Psoas muscle (tissue), 8 donors: ENCODE measurements around the gene OR10T2. TPM values are rescaled to one million over a fixed set of nuclear protein-coding genes. Genes with fewer than 3 reads are reported as not detected.
"Not testable (repeated sequence)": the region's sequence is repeated elsewhere in the genome, so short reads cannot be mapped to it uniquely, and the experiment has no call there.

Experiments
- ATAC-seq, 4 donors: fragments of 200-7000 bp; cut with Tn5 transposase; one replicate each; pipeline ENCODE4 v1.9.1; 2020; ENCODE audit warnings: moderate library complexity in 3 of 4, mild to moderate bottlenecking in 2 of 4
- DNase-seq, 2 donors: peaks; one replicate each; pipeline ENCODE4 v3.0.0-alpha.2; 2020
- H3K27ac ChIP-seq: fragments of 200-600 bp; one replicate; pipeline ENCODE4 v1.8.0; 2022
- H3K27me3 ChIP-seq, 3 donors: fragments of 200-600 bp in 1 of 3; one replicate each; pipeline versions ENCODE4 v1.6.1 to v1.8.0; 2013 to 2022; ENCODE audit warnings: low read length in 2 of 3, mild to moderate bottlenecking in 2 of 3, moderate library complexity in 1 of 3; ENCODE audit not compliant: insufficient read depth in 3 of 3
- H3K36me3 ChIP-seq, 2 donors: fragments of 200-600 bp in 1 of 2; one replicate each; pipeline versions ENCODE4 v1.6.1 to v1.8.0; 2013 to 2022; ENCODE audit warnings: low read depth in 1 of 2, mild to moderate bottlenecking in 1 of 2, moderate library complexity in 1 of 2; ENCODE audit not compliant: insufficient read depth in 1 of 2
- H3K4me1 ChIP-seq: fragments of 200-600 bp; one replicate; pipeline ENCODE4 v1.8.0; 2022
- H3K4me3 ChIP-seq: fragments of 200-600 bp; one replicate; pipeline ENCODE4 v1.8.0; 2022; ENCODE audit warnings: mild to moderate bottlenecking
- H3K9me3 ChIP-seq: fragments of 200-600 bp; one replicate; pipeline ENCODE4 v1.8.0; 2022
- CTCF ChIP-seq: fragments of 200-600 bp; IDR thresholded peaks from one replicate; pipeline ENCODE4 v1.8.0; 2022; ENCODE audit warnings: antibody characterized with exemption
- WGBS, 3 donors: extraction: QIAGEN DNeasy Blood & Tissue Kit; methylation state at CpG; one replicate each; pipeline versions ENCODE4 v1.1.6 to v1.1.7; 2013; 5-methylcytosine and 5-hydroxymethylcytosine counted together
- intact Hi-C, 2 donors: fragments of 100-400 bp; cut with DNase I; formaldehyde crosslinking; loops; one replicate each; pipeline versions ENCODE4 v1.11.0 to v1.14.2; 2022
- polyA plus RNA-seq, 3 donors: library from polyadenylated mRNA; stranded (reverse); fragments of 200-250 nt; gene quantifications; one replicate each; pipeline ENCODE4 v1.2.3, GENCODE V29; 2013
- total RNA-seq, 4 donors: library from RNA; stranded (reverse); fragmentation: NEBNext Ultra II Directional in 2 of 4; extraction: Animal tissue kit (Norgen Biotek cat#: 25700) in 2 of 4; gene quantifications; one replicate each; pipeline versions ENCODE4 v1.2.1 to v1.2.4, GENCODE V29; 2021 to 2023
- donor health status: healthy with polysubstance abuse.
- donor health status: DM: no; HTN: no; CAD: no; lungs with moderate emphysema.
- donor health status: Bipolar disorder and iron deficiency.
- donor health status: healthy.
- donor health status: DM: yes; HTN: yes; CAD: no.
- donor health status: DM: no; HTN: no; CAD: no.
- donor health status: DM: no; HTN: no; CAD: no.
- donor health status: DM: yes; HTN: yes; CAD: no.

OR10T2 gene
- total and polyA plus RNA-seq, 7 donors: not detected

- Histone ChIP-seq H3K4me3 (no peak overlapping the region), H3K9me3 (peaks cover 7% of the 10 kb centered on the region), H3K27ac (no peak overlapping the region), H3K4me1 (no peaks in the 10 kb centered on the region), H3K36me3 (no peaks in the 10 kb centered on the region), H3K27me3 (no peaks in the 10 kb centered on the region)
- intact Hi-C loops: no loop called here
- TF ChIP-seq CTCF: no peak
- WGBS, 3 donors: 77 to 79% (median 79%) methylated on average over 1 of the region's 1 CpG
- no peak for DNase-seq
- ATAC-seq: no peak
These were observed 24.4 kb downstream of the OR10T2 start for GRCh38 chr1:158374860-158375259.

GRCh38 chr1:158374101-158374500 is 25.2 kb downstream of the OR10T2 start:
- H3K36me3 ChIP-seq, ATAC-seq, H3K27ac ChIP-seq, H3K4me1 ChIP-seq, H3K27me3 ChIP-seq, intact Hi-C loops, H3K9me3 ChIP-seq, DNase-seq, H3K4me3 ChIP-seq: not testable (repeated sequence)
- WGBS, 3 donors: 90 to 93% (median 92%) methylated on average over 22 to 25 of the region's 25 CpGs

GRCh38 chr1:158371188-158371953 is 27.9 kb downstream of the OR10T2 start:
- Histone ChIP-seq H3K9me3 (peaks cover 7% of the 10 kb centered on the region), H3K4me3 (no peak overlapping the region), H3K27me3 (no peaks in the 10 kb centered on the region), H3K4me1 (no peaks in the 10 kb centered on the region), H3K27ac (no peak overlapping the region), H3K36me3 (no peaks in the 10 kb centered on the region)
- WGBS, 3 donors: 62 to 75% (median 65%) methylated on average over 6 of the region's 6 CpGs
- ATAC-seq (no peak), DNase-seq (no peak)
- no peak for TF ChIP-seq CTCF
- intact Hi-C loops: no loop called here

GRCh38 chr1:158366783-158367182 is 32.5 kb downstream of the OR10T2 start:
- H3K27ac ChIP-seq: no peak overlapping the region
- H3K4me1 ChIP-seq: no peaks in the 10 kb centered on the region
- DNase-seq (no peak), ATAC-seq (no peak)
- H3K4me3 ChIP-seq: no peak overlapping the region
- peaks cover 4% of the 10 kb centered on the region for H3K9me3 ChIP-seq
- no peaks in the 10 kb centered on the region for H3K27me3 ChIP-seq
- no peak for TF ChIP-seq CTCF
- no peaks in the 10 kb centered on the region for H3K36me3 ChIP-seq
- intact Hi-C loops: no loop called here

- Histone ChIP-seq H3K4me1 (no peaks in the 10 kb centered on the region), H3K27me3 (no peaks in the 10 kb centered on the region), H3K27ac (no peak overlapping the region), H3K36me3 (no peaks in the 10 kb centered on the region), H3K9me3 (no peaks in the 10 kb centered on the region), H3K4me3 (no peak overlapping the region)
- WGBS, 3 donors: 51 to 66% (median 56%) methylated on average over 1 of the region's 1 CpG
- ATAC-seq (no peak), DNase-seq (no peak)
- TF ChIP-seq CTCF: no peak
- intact Hi-C loops: no loop called here
These were observed 36.3 kb downstream of the OR10T2 start for GRCh38 chr1:158362941-158363340.
